ENCODE measurements around the gene PDZRN4.

DNA sequence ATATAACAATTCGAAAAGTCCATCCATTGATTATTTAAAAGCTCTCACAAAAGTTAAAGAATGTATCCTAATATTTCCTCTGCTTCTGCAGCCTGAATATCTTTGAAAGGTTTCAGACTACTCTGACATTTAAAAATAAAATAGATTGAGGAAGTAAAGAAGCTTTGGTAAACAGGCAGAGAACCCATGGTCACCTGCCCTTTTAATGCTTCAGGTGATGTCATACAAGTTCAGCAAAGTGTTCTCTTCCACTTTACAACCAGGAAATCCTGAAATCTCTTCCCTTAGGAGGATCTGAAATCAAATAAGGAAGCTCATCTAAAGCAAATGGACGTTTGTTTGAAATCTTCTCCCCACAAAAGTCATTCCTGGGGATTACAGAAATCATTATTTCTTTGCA is 322.4 kb downstream of the PDZRN4 start:
- TF ChIP-seq, protein P1, sequence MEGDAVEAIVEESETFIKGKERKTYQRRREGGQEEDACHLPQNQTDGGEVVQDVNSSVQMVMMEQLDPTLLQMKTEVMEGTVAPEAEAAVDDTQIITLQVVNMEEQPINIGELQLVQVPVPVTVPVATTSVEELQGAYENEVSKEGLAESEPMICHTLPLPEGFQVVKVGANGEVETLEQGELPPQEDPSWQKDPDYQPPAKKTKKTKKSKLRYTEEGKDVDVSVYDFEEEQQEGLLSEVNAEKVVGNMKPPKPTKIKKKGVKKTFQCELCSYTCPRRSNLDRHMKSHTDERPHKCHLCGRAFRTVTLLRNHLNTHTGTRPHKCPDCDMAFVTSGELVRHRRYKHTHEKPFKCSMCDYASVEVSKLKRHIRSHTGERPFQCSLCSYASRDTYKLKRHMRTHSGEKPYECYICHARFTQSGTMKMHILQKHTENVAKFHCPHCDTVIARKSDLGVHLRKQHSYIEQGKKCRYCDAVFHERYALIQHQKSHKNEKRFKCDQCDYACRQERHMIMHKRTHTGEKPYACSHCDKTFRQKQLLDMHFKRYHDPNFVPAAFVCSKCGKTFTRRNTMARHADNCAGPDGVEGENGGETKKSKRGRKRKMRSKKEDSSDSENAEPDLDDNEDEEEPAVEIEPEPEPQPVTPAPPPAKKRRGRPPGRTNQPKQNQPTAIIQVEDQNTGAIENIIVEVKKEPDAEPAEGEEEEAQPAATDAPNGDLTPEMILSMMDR (IDR thresholded peaks at IDR 0.05) = no peak
- no peak for TF ChIP-seq POLR2A (IDR thresholded peaks at IDR 0.05)
